GM18907 (cell line): ENCODE data around the gene KIAA1328.
"Not testable (repeated sequence)": the region's sequence is repeated elsewhere in the genome, so short reads cannot be mapped to it uniquely, and the experiment has no call there.

Experiments used
- ATAC-seq: cut with Tn5 transposase; IDR thresholded peaks from one replicate; pipeline ENCODE4 v1.9.1; 2021; ENCODE audit warnings: mild to moderate bottlenecking, moderate library complexity; ENCODE audit not compliant: unreplicated experiment

The KIAA1328 gene

GRCh38 chr18:36821681-36822080 lies 7.2 kb upstream of the KIAA1328 start:
- ATAC-seq, result no peak

GRCh38 chr18:36825526-36825925 lies 3.4 kb upstream of the KIAA1328 start:
- no peak for ATAC-seq

- no peak for ATAC-seq
Observed at GRCh38 chr18:36826556-36826955, 2.4 kb upstream of the KIAA1328 start.

- ATAC-seq, result peak; percentile 3
Observed at GRCh38 chr18:36828157-36828629, 734 bp upstream of the KIAA1328 start.

GRCh38 chr18:36829362-36830157 lies 633 bp downstream of the KIAA1328 start:
- no peak for ATAC-seq

GRCh38 chr18:36830158-36830495 lies 1.2 kb downstream of the KIAA1328 start:
- ATAC-seq, result no peak

- no peak for ATAC-seq
Observed at GRCh38 chr18:36831139-36831538, 2.2 kb downstream of the KIAA1328 start.

- no peak for ATAC-seq
Observed at GRCh38 chr18:36833120-36833519, 4.2 kb downstream of the KIAA1328 start.

- ATAC-seq, result no peak
Observed at GRCh38 chr18:36835927-36836326, 7.0 kb downstream of the KIAA1328 start.

GRCh38 chr18:36839835-36840234 lies 10.9 kb downstream of the KIAA1328 start:
- ATAC-seq, result no peak

GRCh38 chr18:36843199-36843598 lies 14.3 kb downstream of the KIAA1328 start:
- no peak for ATAC-seq

GRCh38 chr18:36843784-36844183 lies 14.9 kb downstream of the KIAA1328 start:
- no peak for ATAC-seq

- ATAC-seq, result no peak
Observed at GRCh38 chr18:36848609-36849008, 19.7 kb downstream of the KIAA1328 start.

GRCh38 chr18:36849288-36850006 lies 20.5 kb downstream of the KIAA1328 start:
- no peak for ATAC-seq

- ATAC-seq, result no peak
Observed at GRCh38 chr18:36850527-36851201, 21.7 kb downstream of the KIAA1328 start.

GRCh38 chr18:36851202-36851590 lies 22.3 kb downstream of the KIAA1328 start:
- ATAC-seq, result no peak

- ATAC-seq, result no peak
Observed at GRCh38 chr18:36856815-36857214, 27.9 kb downstream of the KIAA1328 start.

GRCh38 chr18:36862182-36862581 lies 33.3 kb downstream of the KIAA1328 start:
- ATAC-seq, result no peak

- ATAC-seq, result no peak
Observed at GRCh38 chr18:36867056-36867455, 38.1 kb downstream of the KIAA1328 start.

- no peak for ATAC-seq
Observed at GRCh38 chr18:36871801-36872200, 42.9 kb downstream of the KIAA1328 start.

- ATAC-seq, result no peak
Observed at GRCh38 chr18:36872329-36872728, 43.4 kb downstream of the KIAA1328 start.

- not testable (repeated sequence) for ATAC-seq
Observed at GRCh38 chr18:36873826-36874225, 44.9 kb downstream of the KIAA1328 start.
